Nephron (organoid): ENCODE measurements around the gene HERC6.
"Not testable (repeated sequence)": the region's sequence is repeated elsewhere in the genome, so short reads cannot be mapped to it uniquely, and the experiment has no call there.

Experiments
- H3K27ac Mint-ChIP-seq, 3 experiments: 2 replicates each; pipeline ENCODE4 v1.8.0; 2020; ENCODE audit warnings: mixed read lengths in 3 of 3, mild to moderate bottlenecking in 2 of 3, moderate library complexity in 1 of 3
- H3K27me3 Mint-ChIP-seq: 2 replicates; pipeline ENCODE4 v1.8.0; 2021; ENCODE audit warnings: low read depth, mild to moderate bottlenecking, moderate library complexity, mixed read lengths
- H3K36me3 Mint-ChIP-seq: 2 replicates; pipeline ENCODE4 v1.8.0; 2020; ENCODE audit warnings: low read depth, mixed read lengths
- H3K4me1 Mint-ChIP-seq: 2 replicates; pipeline ENCODE4 v1.8.0; 2020; ENCODE audit warnings: mixed read lengths
- H3K4me3 Mint-ChIP-seq, 3 experiments: 2 replicates each; pipeline ENCODE4 v1.8.0; 2020; ENCODE audit warnings: mild to moderate bottlenecking in 3 of 3, mixed read lengths in 3 of 3, moderate library complexity in 2 of 3
- H3K9me3 Mint-ChIP-seq: 2 replicates; pipeline ENCODE4 v1.8.0; 2020; ENCODE audit warnings: mixed read lengths
- TF ChIP-seq, protein P1 (sequence below), 3 experiments: fragments of 200-600 bp; sonication (generic); IDR thresholded peaks; one replicate each; pipeline ENCODE4 v1.5.0; 2021; ENCODE audit warnings: antibody characterized with exemption in 3 of 3; ENCODE audit not compliant: unreplicated experiment in 3 of 3

Gene HERC6

DNA sequence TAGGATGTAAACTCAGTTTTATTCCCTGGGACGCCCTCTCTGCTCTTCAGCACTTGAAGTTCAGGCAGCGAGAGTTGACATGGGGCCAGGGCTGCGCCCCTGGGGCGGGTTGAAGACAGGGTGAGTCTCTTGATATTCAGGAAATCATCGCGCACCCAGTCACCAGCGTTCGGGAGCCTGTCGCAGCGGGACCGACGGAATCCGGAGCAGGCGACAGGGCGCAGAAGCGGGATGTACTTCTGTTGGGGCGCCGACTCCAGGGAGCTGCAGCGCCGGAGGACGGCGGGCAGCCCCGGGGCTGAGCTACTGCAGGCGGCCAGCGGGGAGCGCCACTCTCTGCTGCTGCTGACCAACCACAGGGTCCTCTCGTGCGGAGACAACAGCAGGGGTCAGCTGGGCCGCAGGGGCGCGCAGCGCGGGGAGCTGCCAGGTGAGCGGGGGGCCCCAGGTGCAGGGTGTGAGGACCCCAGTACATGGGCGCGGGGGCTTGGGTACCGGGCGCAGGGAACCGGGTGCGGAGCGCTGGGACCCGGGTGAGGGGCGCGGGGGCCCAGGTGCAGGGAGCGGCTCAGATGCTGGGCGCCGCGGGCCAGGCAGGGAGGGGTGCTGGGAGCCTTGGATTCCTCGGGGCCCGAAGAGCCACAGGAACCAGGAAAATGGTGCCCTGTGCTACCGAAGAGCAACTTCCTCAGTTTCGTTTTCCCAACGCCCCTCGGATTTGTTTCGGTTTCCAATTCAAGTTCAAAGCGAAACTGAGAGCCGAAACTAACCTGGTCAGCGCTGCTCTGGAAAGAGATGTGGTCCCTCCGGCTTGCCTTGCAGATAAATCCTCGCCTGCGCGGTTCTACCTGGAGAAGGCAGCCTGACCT, at the start of gene HERC6:
TSS of gene HERC6 (plus strand) at position 162 of the 869 bp plus-strand sequence. CDS start at position 232, 70 bp downstream.
- Mint-ChIP-seq H3K9me3 (no peaks in the 10 kb centered on the region), H3K4me3 (peak within 1 kb of the TSS; percentile 85 to 91 (median 90)), H3K36me3 (no peaks in the 10 kb centered on the region), H3K27ac (peak within 1 kb of the TSS in 2 of 3 experiments; percentile 31 to 47), H3K27me3 (peaks cover 21% of the 10 kb centered on the region), H3K4me1 (no peaks in the 10 kb centered on the region)
- TF ChIP-seq, protein P1, sequence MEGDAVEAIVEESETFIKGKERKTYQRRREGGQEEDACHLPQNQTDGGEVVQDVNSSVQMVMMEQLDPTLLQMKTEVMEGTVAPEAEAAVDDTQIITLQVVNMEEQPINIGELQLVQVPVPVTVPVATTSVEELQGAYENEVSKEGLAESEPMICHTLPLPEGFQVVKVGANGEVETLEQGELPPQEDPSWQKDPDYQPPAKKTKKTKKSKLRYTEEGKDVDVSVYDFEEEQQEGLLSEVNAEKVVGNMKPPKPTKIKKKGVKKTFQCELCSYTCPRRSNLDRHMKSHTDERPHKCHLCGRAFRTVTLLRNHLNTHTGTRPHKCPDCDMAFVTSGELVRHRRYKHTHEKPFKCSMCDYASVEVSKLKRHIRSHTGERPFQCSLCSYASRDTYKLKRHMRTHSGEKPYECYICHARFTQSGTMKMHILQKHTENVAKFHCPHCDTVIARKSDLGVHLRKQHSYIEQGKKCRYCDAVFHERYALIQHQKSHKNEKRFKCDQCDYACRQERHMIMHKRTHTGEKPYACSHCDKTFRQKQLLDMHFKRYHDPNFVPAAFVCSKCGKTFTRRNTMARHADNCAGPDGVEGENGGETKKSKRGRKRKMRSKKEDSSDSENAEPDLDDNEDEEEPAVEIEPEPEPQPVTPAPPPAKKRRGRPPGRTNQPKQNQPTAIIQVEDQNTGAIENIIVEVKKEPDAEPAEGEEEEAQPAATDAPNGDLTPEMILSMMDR (IDR thresholded peaks at IDR 0.05; ENCODE audit: unreplicated experiment in 3 of 3): peak; percentile 77 to 81 (median 79)

DNA sequence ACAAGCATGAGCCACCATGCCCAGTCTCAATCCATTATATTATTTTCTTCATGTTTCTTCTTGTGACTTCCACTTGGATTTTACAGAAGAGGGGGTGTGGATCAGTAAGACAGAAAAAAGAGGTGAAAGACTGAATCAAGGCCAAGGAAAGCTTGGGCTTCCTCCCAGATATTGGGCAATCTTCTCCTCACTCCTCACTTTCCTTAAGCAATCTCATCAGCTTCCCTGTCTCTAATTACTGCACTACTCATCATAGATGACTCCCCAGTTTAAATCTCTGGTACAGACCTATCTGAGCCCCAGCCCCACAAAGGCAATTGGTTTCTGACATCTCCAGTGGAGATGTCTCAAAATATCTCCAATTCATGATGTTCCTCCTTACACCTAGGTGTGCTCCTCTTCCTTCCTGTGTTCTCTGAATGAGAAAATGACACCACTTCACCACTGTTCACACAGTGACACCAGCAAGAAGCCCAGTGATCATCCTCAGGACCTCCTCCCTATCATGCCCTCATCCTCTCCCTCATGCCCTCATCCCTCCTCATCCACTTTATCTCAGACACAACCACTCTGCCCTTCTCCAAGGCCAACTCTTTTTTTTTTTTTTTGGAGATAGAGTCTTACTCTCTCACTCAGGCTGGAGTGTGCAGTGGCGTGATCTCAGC, 44.8 kb upstream of the HERC6 start:
- TF ChIP-seq, protein P1 (IDR thresholded peaks at IDR 0.05; ENCODE audit: unreplicated experiment in 3 of 3): no peak
- Mint-ChIP-seq H3K27ac (peak overlapping the region in 1 of 3 experiments; percentile 30), H3K4me1 (peaks cover 5% of the 10 kb centered on the region), H3K27me3 (no peaks in the 10 kb centered on the region), H3K36me3 (no peaks in the 10 kb centered on the region), H3K9me3 (peaks cover 2% of the 10 kb centered on the region), H3K4me3 (no peak overlapping the region)

DNA sequence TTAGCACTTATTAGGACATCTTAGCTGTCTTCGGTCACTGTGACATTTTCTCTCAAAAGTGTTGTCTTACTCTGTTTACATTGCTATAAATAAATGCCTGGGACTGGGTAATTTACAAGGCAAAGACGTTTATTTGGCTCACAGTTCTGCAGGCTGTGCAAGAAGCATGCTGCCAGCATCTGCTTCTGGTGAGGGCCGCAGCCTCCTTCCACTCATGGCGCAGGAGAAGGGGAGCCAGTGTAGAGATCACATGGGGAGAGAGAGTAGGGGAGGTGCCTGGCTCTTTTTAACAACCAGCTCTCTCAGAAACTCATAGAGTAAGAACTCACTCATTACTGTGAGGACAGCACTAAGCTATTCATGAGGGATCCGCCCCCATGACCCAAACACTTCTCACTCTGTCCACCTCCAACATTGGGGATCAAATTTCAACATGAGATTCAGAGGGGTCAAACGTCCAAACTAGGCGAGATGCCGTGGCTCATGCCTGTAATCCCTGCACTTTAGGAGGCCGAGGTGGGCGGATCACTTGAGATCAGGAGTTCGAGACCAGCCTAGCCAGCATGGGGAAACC, 43.5 kb upstream of the HERC6 start:
- H3K27me3 Mint-ChIP-seq: no peaks in the 10 kb centered on the region

DNA sequence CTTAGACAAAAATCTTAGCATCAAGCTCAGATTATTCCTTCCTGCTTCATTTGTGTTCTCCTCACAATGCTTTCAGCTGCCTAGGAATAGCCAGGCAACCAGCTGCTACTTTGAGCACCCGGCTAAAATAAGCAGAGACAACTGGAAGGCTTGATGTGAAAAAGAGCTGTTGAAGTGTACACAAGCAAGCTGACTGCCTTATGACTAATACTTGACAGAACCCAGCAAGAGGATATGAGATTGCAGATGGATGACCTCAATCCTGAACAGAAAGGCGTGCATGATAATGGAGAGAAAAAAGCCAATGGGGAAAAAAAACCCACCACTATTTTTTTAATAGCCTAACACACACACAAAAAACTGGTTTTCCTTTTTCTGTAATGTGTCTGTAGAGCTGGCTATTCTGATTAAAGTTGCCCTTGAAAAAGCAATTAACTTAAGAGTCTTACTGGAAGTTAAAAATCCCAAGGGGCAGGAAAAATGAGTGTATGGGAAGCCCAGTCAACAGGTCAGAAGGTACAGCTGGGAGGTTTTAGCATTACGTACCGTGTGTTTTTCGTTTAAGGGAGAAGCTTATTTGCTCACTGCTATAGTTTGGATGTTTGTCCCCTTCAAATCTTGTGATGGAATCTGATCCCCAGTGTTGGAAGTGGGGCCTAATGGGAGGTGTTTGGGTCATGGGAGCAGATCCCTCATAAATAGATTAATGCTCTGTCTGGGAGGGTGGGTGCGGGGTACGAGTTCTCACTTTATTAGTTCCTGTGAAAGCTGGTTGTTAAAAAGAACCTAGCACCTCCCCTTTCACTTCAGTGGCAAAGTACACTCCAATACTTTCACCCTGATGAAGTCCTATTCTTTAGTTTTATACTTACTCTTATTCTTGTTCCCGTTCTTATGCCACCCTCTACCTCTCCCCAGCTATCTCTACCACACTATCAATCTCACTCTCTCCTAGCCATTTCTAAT, 37.1 kb upstream of the HERC6 start:
- TF ChIP-seq, protein P1 (IDR thresholded peaks at IDR 0.05; ENCODE audit: unreplicated experiment in 3 of 3): no peak
- no peaks in the 10 kb centered on the region for H3K27me3 Mint-ChIP-seq
- H3K9me3 Mint-ChIP-seq: no peaks in the 10 kb centered on the region
- H3K27ac Mint-ChIP-seq: peak overlapping the region; percentile 72 to 84 (median 79)
- peak overlapping the region in 2 of 3 experiments; percentile 1 to 12 for H3K4me3 Mint-ChIP-seq
- H3K4me1 Mint-ChIP-seq: peaks cover 22% of the 10 kb centered on the region
- H3K36me3 Mint-ChIP-seq: no peaks in the 10 kb centered on the region

More for the DNA sequence above, 43.5 kb upstream of the HERC6 start:
- peaks cover 2% of the 10 kb centered on the region for H3K9me3 Mint-ChIP-seq
- no peaks in the 10 kb centered on the region for H3K36me3 Mint-ChIP-seq
- H3K27ac Mint-ChIP-seq: peak overlapping the region in 2 of 3 experiments; percentile 19 to 61
- no peak overlapping the region for H3K4me3 Mint-ChIP-seq
- TF ChIP-seq, protein P1 (IDR thresholded peaks at IDR 0.05; ENCODE audit: unreplicated experiment in 3 of 3): no peak
- peaks cover 5% of the 10 kb centered on the region for H3K4me1 Mint-ChIP-seq

DNA sequence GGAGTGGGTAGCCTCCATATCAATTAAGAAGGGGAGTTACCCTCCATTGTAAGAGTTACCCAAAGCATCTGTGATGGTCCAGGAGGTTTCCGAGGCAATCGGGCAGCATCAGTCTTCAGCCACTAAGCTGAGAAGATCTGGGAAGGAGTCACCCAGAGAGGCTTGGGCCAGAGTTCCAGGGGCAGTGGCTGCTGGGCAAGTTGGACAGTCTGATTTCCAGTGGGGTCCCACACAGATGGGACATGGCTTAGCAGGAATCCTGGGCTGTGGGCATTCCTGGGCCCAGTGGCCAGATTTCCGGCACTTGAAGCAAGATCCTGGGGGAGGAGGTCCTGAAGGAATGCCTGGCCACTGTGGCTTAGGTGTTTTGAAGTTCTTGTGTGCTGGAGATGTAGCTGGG, 31.8 kb upstream of the HERC6 start:
- H3K4me3 Mint-ChIP-seq, H3K9me3 Mint-ChIP-seq, H3K36me3 Mint-ChIP-seq, H3K4me1 Mint-ChIP-seq, H3K27ac Mint-ChIP-seq, H3K27me3 Mint-ChIP-seq: not testable (repeated sequence)

DNA sequence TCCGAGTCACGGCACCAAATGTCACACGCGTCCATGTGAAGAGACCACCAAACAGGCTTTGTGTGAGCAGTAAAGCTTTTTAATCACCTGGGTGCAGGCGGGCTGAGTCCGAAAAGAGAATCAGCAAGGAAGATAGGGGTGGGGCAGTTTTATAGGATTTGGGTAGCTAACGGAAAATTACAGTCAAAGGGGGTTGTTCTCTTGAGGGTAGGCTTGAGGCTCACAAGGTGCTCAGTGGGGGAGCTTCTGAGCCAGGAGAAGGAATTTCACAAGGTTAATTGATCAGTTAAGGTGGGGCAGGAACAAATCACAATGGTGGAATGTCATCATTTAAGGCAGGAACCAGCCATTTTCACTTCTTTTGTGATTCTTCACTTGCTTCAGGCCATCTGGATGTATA, 29.9 kb upstream of the HERC6 start:
- not testable (repeated sequence) for H3K4me3 Mint-ChIP-seq, H3K27me3 Mint-ChIP-seq, H3K4me1 Mint-ChIP-seq, H3K36me3 Mint-ChIP-seq, H3K27ac Mint-ChIP-seq
- peaks cover 11% of the 10 kb centered on the region for H3K9me3 Mint-ChIP-seq
